ENCODE measurements around the gene PALLD. TPM values are rescaled to one million over a fixed set of nuclear protein-coding genes. Genes with fewer than 3 reads are reported as not detected.

The PALLD gene
- total RNA-seq, 1 experiment from 2014 or later: 26.7 TPM

DNA sequence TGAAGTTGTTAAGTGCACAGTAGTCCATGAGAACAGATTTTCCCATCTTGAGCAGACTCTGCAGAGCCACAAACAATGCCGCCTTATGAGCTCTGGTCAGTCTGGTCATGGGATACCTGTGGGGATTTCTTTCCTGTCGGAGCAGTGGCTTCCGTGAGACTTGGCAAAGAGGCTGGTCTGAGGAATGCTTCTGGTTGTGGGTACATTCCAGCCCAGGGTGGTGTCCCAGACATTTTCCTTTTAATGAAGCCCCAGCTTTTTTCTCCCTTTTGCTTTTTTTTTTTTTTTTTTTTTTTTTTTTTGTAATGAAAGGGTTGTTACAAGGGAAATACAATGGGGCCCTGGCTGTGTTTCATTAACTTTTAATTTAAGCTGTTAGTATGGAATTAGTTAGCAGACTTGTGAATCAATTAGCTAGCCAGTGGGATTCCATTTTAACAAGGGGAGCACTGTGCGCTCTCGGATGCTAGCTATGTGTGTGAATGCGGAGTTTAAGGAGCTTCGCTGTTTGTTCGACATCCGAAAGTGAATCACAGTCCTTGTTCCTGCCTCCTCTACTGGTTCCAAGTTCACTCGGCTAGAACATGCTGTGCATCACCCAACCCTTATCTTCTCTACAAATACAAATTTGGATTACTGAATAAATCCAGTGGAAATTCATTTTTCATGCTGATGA lies 288.1 kb downstream of the PALLD start:
- H2AFZ ChIP-seq (ENCODE audit: low read length): no peak overlapping the region
- no peaks in the 10 kb centered on the region for H3K9me2 ChIP-seq (replicated peaks; ENCODE audit: low read length)
- no peaks in the 10 kb centered on the region for H3K27me3 ChIP-seq (ENCODE audit: low read length)
- no peaks in the 10 kb centered on the region for H4K20me1 ChIP-seq (ENCODE audit: low read length)
- no peaks in the 10 kb centered on the region for H3F3A ChIP-seq (ENCODE audit: low read length, unreplicated experiment)
- intact Hi-C loops (cut with micrococcal nuclease): no loop called here
- no peak overlapping the region for H3K27ac ChIP-seq (ENCODE audit: low read length)
- ChIA-PET POLR2A (ENCODE audit: unreplicated experiment) (interaction anchor here (0.6 kb wide), 1 partner anchor 819 kb away, joined by 17 read pairs; no protein-coding TSS in a partner anchor), CTCF (no interaction called here)
- no peaks in the 10 kb centered on the region for H3K4me1 ChIP-seq (ENCODE audit: insufficient read depth, low read length)
- no peak overlapping the region for H3K4me2 ChIP-seq (ENCODE audit: low read length)
- no peak for ATAC-seq
- BruUV-seq (replicated peaks): no TSS peak
- TF ChIP-seq CTCF (conservative IDR thresholded peaks at IDR 0.05; ENCODE audit: low read depth, low read length) (no peak), EZH2 (IDR thresholded peaks at IDR 0.05; ENCODE audit: low read length, unreplicated experiment) (no peak), EZH2phosphoT487 (IDR thresholded peaks at IDR 0.05; ENCODE audit: borderline replicate concordance, low read length) (no peak)
- no peak overlapping the region for H3K4me3 ChIP-seq (ENCODE audit: low read length)
- no peaks in the 10 kb centered on the region for H3K9me3 ChIP-seq (ENCODE audit: low read length)
- H3K79me2 ChIP-seq (ENCODE audit: low read length): no peaks in the 10 kb centered on the region
- no peak overlapping the region for H3K9ac ChIP-seq (ENCODE audit: low read length)
- H3K36me3 ChIP-seq (ENCODE audit: low read depth, low read length): no peaks in the 10 kb centered on the region
- peak; percentile 10 for DNase-seq

- no peak for ATAC-seq
Observed at GRCh38 chr4:168787334-168787733, 290.5 kb downstream of the PALLD start.

More at GRCh38 chr4:168787334-168787733, 290.5 kb downstream of the PALLD start:
- DNase-seq: no peak
- H3K9me2 ChIP-seq (replicated peaks; ENCODE audit: low read length): no peaks in the 10 kb centered on the region
- CTCF ChIA-PET: no interaction called here
- no peaks in the 10 kb centered on the region for H3K27me3 ChIP-seq (ENCODE audit: low read length)
- no peaks in the 10 kb centered on the region for H4K20me1 ChIP-seq (ENCODE audit: low read length)
- no peaks in the 10 kb centered on the region for H3K79me2 ChIP-seq (ENCODE audit: low read length)
- no TSS peak for BruUV-seq (replicated peaks)
- H3K9me3 ChIP-seq (ENCODE audit: low read length): no peaks in the 10 kb centered on the region
- H3K9ac ChIP-seq (ENCODE audit: low read length): no peak overlapping the region
- no peak overlapping the region for H2AFZ ChIP-seq (ENCODE audit: low read length)
- no peaks in the 10 kb centered on the region for H3K36me3 ChIP-seq (ENCODE audit: low read depth, low read length)
- no peaks in the 10 kb centered on the region for H3K4me1 ChIP-seq (ENCODE audit: insufficient read depth, low read length)
- H3F3A ChIP-seq (ENCODE audit: low read length, unreplicated experiment): no peaks in the 10 kb centered on the region
- H3K4me2 ChIP-seq (ENCODE audit: low read length): no peak overlapping the region
- intact Hi-C loops (cut with micrococcal nuclease): no loop called here
- POLR2A ChIA-PET (ENCODE audit: unreplicated experiment): no interaction called here
- no peak overlapping the region for H3K4me3 ChIP-seq (ENCODE audit: low read length)
- TF ChIP-seq CTCF (conservative IDR thresholded peaks at IDR 0.05; ENCODE audit: low read depth, low read length) (no peak), EZH2phosphoT487 (IDR thresholded peaks at IDR 0.05; ENCODE audit: borderline replicate concordance, low read length) (no peak), EZH2 (IDR thresholded peaks at IDR 0.05; ENCODE audit: low read length, unreplicated experiment) (no peak)
- H3K27ac ChIP-seq (ENCODE audit: low read length): no peak overlapping the region
